Glutamatergic neuron (in vitro differentiated cells): ENCODE data around the gene FAT2. TPM values are rescaled to one million over a fixed set of nuclear protein-coding genes. Genes with fewer than 3 reads are reported as not detected.
A peak's percentile ranks its signal among the peaks of the same experiment; 100 is the strongest.

Source experiments
- DNase-seq: peaks from one replicate; pipeline ENCODE4 v3.0.0; 2022
- H3K27ac Mint-ChIP-seq: one replicate; pipeline ENCODE4 v1.8.0; 2020; ENCODE audit warnings: mild to moderate bottlenecking, mixed read lengths, inconsistent platforms; ENCODE audit not compliant: unreplicated experiment
- H3K27me3 Mint-ChIP-seq: one replicate; pipeline ENCODE4 v1.8.0; 2020; ENCODE audit warnings: mild to moderate bottlenecking, moderate library complexity, mixed read lengths, inconsistent platforms; ENCODE audit not compliant: unreplicated experiment
- H3K36me3 Mint-ChIP-seq: one replicate; pipeline ENCODE4 v1.8.0; 2020; ENCODE audit warnings: mild to moderate bottlenecking, mixed read lengths, inconsistent platforms; ENCODE audit not compliant: unreplicated experiment
- H3K4me1 Mint-ChIP-seq: one replicate; pipeline ENCODE4 v1.8.0; 2020; ENCODE audit warnings: mild to moderate bottlenecking, low read depth, mixed read lengths, inconsistent platforms; ENCODE audit not compliant: unreplicated experiment
- H3K4me3 Mint-ChIP-seq: one replicate; pipeline ENCODE4 v1.8.0; 2020; ENCODE audit warnings: mild to moderate bottlenecking, mixed read lengths, inconsistent platforms; ENCODE audit not compliant: unreplicated experiment
- H3K9me3 Mint-ChIP-seq: one replicate; pipeline ENCODE4 v1.8.0; 2020; ENCODE audit warnings: mild to moderate bottlenecking, moderate library complexity, mixed read lengths, inconsistent platforms; ENCODE audit not compliant: unreplicated experiment
- CTCF ChIP-seq: fragments of 200-600 bp; sonication (generic); IDR thresholded peaks from one replicate; pipeline ENCODE4 v1.5.0; 2021; ENCODE audit not compliant: partially characterized antibody, unreplicated experiment
- total RNA-seq: library from RNA; stranded (reverse); fragmentation: NEBNext Ultra II Directional; extraction: Animal tissue kit (Norgen Biotek cat#: 25700); gene quantifications from one replicate; pipeline ENCODE4 v1.2.1, GENCODE V29; 2021; ENCODE audit not compliant: unreplicated experiment

Gene FAT2
- total RNA-seq, 1 donor from 2014 or later = 0.02 TPM

DNA sequence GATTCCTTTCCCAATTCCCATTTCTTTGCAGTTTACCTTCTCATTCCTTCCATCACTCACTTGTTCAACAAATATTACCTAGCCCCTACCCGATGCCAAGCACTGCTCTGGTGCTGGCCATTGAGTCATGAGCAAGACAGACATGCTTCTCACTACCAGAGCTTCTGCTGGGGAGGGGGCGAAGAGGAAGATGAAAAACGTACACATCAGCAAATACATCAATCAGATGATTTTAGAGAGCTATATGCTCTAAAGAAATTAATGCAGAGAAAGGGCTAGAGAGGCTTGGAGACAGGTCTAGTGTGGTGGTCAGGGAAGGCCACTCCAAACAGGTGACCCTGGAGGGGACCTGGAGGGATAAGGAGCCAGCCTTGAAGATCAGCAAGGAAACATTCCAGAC is 14.4 kb upstream of the FAT2 start:
- no peaks in the 10 kb centered on the region for H3K36me3 Mint-ChIP-seq
- H3K4me3 Mint-ChIP-seq = no peak overlapping the region
- H3K9me3 Mint-ChIP-seq = peaks cover 1% of the 10 kb centered on the region
- H3K27me3 Mint-ChIP-seq = peaks cover 6% of the 10 kb centered on the region
- no peak for TF ChIP-seq CTCF
- H3K27ac Mint-ChIP-seq = no peak overlapping the region
- H3K4me1 Mint-ChIP-seq = peaks cover 5% of the 10 kb centered on the region
- DNase-seq = no peak

GRCh38 chr5:151602806-151603205 is 11.7 kb upstream of the FAT2 start:
- TF ChIP-seq CTCF = no peak
- Mint-ChIP-seq H3K9me3 (peaks cover 3% of the 10 kb centered on the region), H3K27ac (no peak overlapping the region), H3K36me3 (no peaks in the 10 kb centered on the region), H3K27me3 (peaks cover 6% of the 10 kb centered on the region), H3K4me1 (peaks cover 12% of the 10 kb centered on the region), H3K4me3 (no peak overlapping the region)
- no peak for DNase-seq

GRCh38 chr5:151601391-151601790 is 10.3 kb upstream of the FAT2 start:
- Mint-ChIP-seq H3K4me1 (peaks cover 12% of the 10 kb centered on the region), H3K36me3 (no peaks in the 10 kb centered on the region), H3K27ac (peak overlapping the region; percentile 79), H3K4me3 (peak overlapping the region; percentile 47), H3K9me3 (peaks cover 3% of the 10 kb centered on the region), H3K27me3 (peaks cover 6% of the 10 kb centered on the region)
- TF ChIP-seq CTCF = no peak
- DNase-seq = peak; percentile 31

DNA sequence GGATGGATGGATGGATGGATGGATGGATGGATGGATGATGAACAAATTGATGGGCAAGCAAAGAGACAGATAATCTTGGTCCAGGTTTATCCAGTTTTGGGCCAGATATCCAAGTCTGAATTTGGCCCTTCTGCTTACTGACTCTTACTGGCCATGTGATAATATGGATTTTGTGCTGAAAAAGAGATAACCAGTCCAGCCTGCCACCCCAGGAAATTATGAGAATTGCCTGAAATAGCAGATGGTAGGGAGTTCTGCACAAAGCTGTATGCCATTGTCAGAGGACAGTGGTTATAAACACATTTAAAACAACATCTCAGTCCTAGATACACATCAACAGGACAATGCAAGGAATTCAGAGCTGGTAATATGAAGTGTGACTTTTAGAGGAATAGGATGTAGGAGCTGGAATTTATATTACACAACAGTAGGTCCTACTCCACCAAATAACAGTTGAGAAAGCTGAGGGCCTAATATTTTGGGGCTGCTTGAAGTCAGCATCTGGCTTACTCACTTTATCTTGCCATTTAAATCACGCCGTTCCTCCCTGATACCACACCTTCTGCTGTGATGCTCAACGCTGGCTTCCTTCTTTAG is 9.0 kb upstream of the FAT2 start:
- H3K27ac Mint-ChIP-seq = no peak overlapping the region
- no peak for TF ChIP-seq CTCF
- DNase-seq = no peak

GRCh38 chr5:151598984-151599383 is 7.9 kb upstream of the FAT2 start:
- Mint-ChIP-seq H3K9me3 (peaks cover 5% of the 10 kb centered on the region), H3K36me3 (no peaks in the 10 kb centered on the region), H3K4me3 (no peak overlapping the region), H3K27me3 (peaks cover 9% of the 10 kb centered on the region), H3K27ac (no peak overlapping the region), H3K4me1 (peaks cover 19% of the 10 kb centered on the region)
- no peak for DNase-seq
- TF ChIP-seq CTCF = no peak

More for the DNA sequence above, 9.0 kb upstream of the FAT2 start:
- Mint-ChIP-seq H3K9me3 (peaks cover 5% of the 10 kb centered on the region), H3K4me3 (no peak overlapping the region), H3K4me1 (peaks cover 15% of the 10 kb centered on the region), H3K36me3 (no peaks in the 10 kb centered on the region), H3K27me3 (peaks cover 8% of the 10 kb centered on the region)
